AG04449 (cell line): ENCODE data around the gene L1CAM.

ENCODE experiments used
- CTCF ChIA-PET: fragments of 350-600 bp; formaldehyde crosslinking; extraction: SDS; loops from one replicate; lab custom pipeline; 2021; ENCODE audit warnings: antibody characterized with exemption; lab: Yijun Ruan, JAX
- POLR2A ChIA-PET: fragments of 400-600, 350-600 bp; formaldehyde crosslinking; extraction: SDS; loops from one replicate; lab custom pipeline; 2020; ENCODE audit warnings: antibody characterized with exemption, inconsistent platforms; lab: Yijun Ruan, JAX
- DNase-seq: peaks from one replicate; pipeline ENCODE4 v3.0.0-alpha.2; 2010; ENCODE audit warnings: low read depth, low spot score
- H3K4me3 ChIP-seq: 2 replicates; pipeline ENCODE4 v1.5.1; 2011; ENCODE audit warnings: low read depth, mild to moderate bottlenecking, control low read depth, low read length
- CTCF ChIP-seq: IDR thresholded peaks from one replicate; pipeline ENCODE4 v1.5.1; 2011; ENCODE audit warnings: mild to moderate bottlenecking, moderate library complexity, low read length, control low read depth, inconsistent platforms; ENCODE audit not compliant: insufficient read depth; ENCODE audit errors: missing control alignments

Gene L1CAM

DNA sequence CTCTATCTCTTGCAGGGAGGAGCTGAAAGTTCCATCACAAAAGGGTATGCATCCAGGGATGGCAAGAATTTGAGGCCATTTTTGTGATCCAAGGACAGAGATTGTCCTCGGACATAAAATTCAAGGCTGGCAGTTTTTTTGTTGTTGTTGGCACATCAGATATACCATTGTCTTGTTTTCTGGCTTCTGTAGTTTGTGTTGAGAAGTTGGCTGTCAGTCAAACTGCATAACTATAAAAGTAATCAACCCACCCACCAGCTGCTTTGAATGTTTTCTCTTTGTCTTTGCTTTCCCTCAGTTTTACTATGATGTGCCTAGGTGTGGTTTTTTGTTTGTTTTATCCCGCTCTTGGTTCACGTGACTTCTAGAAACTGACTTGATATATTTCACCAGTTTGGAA lies 34.0 kb downstream of the L1CAM start:
- ChIA-PET CTCF (interaction anchor here (2.0 kb wide), 1 partner anchor 69 kb away, joined by 4 read pairs; no protein-coding TSS in a partner anchor), POLR2A (no interaction called here)
- H3K4me3 ChIP-seq = no peak overlapping the region
- no peak for TF ChIP-seq CTCF
- DNase-seq = no peak

DNA sequence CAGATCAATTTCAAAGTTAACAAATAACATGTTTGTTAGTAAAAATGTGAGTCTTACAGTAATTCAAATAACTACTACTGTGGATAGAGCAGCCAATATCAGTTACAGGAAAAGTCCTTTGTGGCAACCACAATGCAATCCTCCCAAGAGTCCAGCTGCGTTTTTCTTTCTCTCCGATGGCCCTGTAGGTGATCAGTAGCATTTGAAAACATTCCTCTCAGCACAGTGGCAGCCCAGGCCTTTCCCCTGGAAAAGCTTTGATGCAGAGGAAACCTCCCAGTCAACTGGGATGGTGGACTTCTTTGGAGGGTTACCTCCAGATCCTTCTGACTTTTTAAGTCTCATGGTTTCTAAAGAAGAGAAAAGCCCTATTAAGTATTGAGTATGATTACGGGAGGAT lies 37.6 kb downstream of the L1CAM start:
- no peak for DNase-seq
- CTCF ChIA-PET = no interaction called here
- no peak overlapping the region for H3K4me3 ChIP-seq
- no peak for TF ChIP-seq CTCF
- POLR2A ChIA-PET = no interaction called here

DNA sequence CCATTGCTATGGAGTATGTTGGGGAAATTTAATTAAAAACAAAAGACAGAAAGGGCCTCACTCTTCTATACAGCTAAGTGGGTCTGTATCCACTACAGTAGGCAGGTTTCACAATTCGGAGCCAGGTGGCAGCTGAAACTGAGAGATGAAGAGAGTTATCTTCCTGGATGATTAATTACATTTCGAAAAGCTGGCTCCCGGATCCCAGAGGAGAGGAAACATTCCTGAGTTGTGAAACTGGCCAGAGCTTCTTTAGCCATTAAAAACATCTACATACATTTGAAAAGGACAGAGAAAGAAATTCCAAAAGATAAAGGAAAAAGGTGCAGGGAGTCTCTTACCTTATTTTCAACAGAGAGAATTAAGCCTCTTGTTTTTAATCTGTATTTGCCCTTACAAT lies 40.1 kb downstream of the L1CAM start:
- H3K4me3 ChIP-seq = no peak overlapping the region

DNA sequence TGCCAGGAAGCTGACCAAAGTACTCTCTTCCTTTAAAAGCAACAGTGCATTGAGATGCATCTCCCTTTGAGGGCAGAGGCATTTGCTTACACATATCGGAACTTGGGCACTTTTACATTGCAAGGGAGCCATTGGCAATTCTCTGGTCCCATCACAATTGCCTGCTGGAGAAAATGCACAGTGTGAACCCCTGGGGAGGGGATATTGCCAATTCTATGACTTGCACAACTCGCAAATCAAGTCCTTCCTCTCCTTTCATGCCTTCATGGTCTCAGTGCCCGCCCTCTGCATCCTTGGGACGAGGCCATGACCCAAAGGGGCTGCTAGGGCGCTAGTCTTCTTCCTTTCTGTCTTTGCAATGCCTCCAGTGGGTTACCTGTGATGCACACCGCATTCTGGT lies 40.8 kb downstream of the L1CAM start:
- POLR2A ChIA-PET = no interaction called here
- no peak overlapping the region for H3K4me3 ChIP-seq
- CTCF ChIA-PET = no interaction called here
- no peak for DNase-seq
- TF ChIP-seq CTCF = no peak

More for the DNA sequence above, 40.1 kb downstream of the L1CAM start:
- no peak for TF ChIP-seq CTCF
- ChIA-PET POLR2A (no interaction called here), CTCF (no interaction called here)
- no peak for DNase-seq

- DNase-seq = no peak
- CTCF ChIA-PET = no interaction called here
- POLR2A ChIA-PET = no interaction called here
These were observed 41.4 kb downstream of the L1CAM start for GRCh38 chrX:153844509-153845082.

GRCh38 chrX:153836921-153837320 lies 49.1 kb downstream of the L1CAM start:
- ChIA-PET POLR2A (no interaction called here), CTCF (no interaction called here)
- TF ChIP-seq CTCF = no peak
- no peak overlapping the region for H3K4me3 ChIP-seq
- DNase-seq = no peak

More at GRCh38 chrX:153844509-153845082, 41.4 kb downstream of the L1CAM start:
- no peak for TF ChIP-seq CTCF
- no peak overlapping the region for H3K4me3 ChIP-seq
